K562 (cell line): Measurements from ENCODE around the gene ZNF473. TPM values are rescaled to one million over a fixed set of nuclear protein-coding genes. Genes with fewer than 3 reads are reported as not detected.

Experiments used
- ATAC-seq: fragments of 200-7000 bp; cut with Tn5 transposase; 3 replicates; pipeline ENCODE4 v1.9.1; 2020; ENCODE audit warnings: moderate library complexity
- BruUV-seq: library from RNA; stranded (reverse); fragments of 400-500 nt; replicated peaks from 2 replicates; lab custom pipeline; 2021; lab: Mats Ljungman, UMichigan
- CTCF ChIA-PET: fragments of 300-600 bp; formaldehyde crosslinking; extraction: SDS; loops from one replicate; lab custom pipeline; 2021; ENCODE audit warnings: low intra/inter-chr PET ratio; lab: Yijun Ruan, JAX
- POLR2A ChIA-PET: fragments of 300-600, 350-650 bp; sonication (Branson Sonifier 250); formaldehyde crosslinking; extraction: SDS; loops from one replicate; lab custom pipeline; 2021; ENCODE audit warnings: antibody characterized with exemption, inconsistent platforms; lab: Yijun Ruan, JAX
- DNase-seq, 4 experiments: peaks; one replicate each; pipeline versions ENCODE4 v3.0.0 to v3.0.0-alpha.2; 2011 to 2018; ENCODE audit warnings: low spot score in 3 of 4, mixed read lengths in 3 of 4; ENCODE audit errors: extremely low read depth in 1 of 4
- FAIRE-seq: peaks from 2 replicates; lab custom pipeline; 2011; peaks lifted over from hg19 to GRCh38; lab: Jason Lieb, UNC
- H2AFZ ChIP-seq: 2 replicates; pipeline ENCODE4 v1.6.0; 2011; ENCODE audit warnings: low read depth, low read length, control low read depth, inconsistent platforms
- H3K27ac ChIP-seq: fragments of 200-600 bp; 3 replicates; pipeline ENCODE4 v1.8.0; 2011; ENCODE audit warnings: low read depth, mild to moderate bottlenecking, control low read depth, inconsistent platforms, low read length, moderate library complexity, mixed read lengths; ENCODE audit errors: extremely low read depth
- H3K27me3 ChIP-seq, 2 experiments: fragments of 300-600 bp in 1 of 2; 2 replicates in 1 of 2; 3 replicates in 1 of 2; pipeline versions ENCODE4 v1.6.0 to v1.8.0; 2011; ENCODE audit warnings: inconsistent platforms in 2 of 2, low read length in 2 of 2, mild to moderate bottlenecking in 1 of 2, mixed read lengths in 1 of 2, moderate library complexity in 1 of 2; ENCODE audit not compliant: control insufficient read depth in 2 of 2, insufficient read depth in 2 of 2
- H3K36me3 ChIP-seq: fragments of 300-600 bp; 3 replicates; pipeline ENCODE4 v1.8.0; 2011; ENCODE audit warnings: mild to moderate bottlenecking, low read length, inconsistent platforms; ENCODE audit not compliant: control insufficient read depth, insufficient read depth
- H3K4me1 ChIP-seq, 2 experiments: fragments of 200-600 bp in 1 of 2; replicated peaks in 1 of 2; 2 replicates in 1 of 2; 3 replicates in 1 of 2; pipeline versions ENCODE4 v1.5.1 to v1.8.0; 2011; ENCODE audit warnings: inconsistent platforms in 2 of 2, low read length in 2 of 2, mild to moderate bottlenecking in 1 of 2, mixed read lengths in 1 of 2, moderate library complexity in 1 of 2; ENCODE audit not compliant: control insufficient read depth in 2 of 2, insufficient read depth in 2 of 2
- H3K4me2 ChIP-seq: 2 replicates; pipeline ENCODE4 v1.6.1; 2011; ENCODE audit warnings: low read length, control low read depth, inconsistent platforms, mixed read lengths; ENCODE audit not compliant: insufficient read depth
- H3K4me3 ChIP-seq: fragments of 200-600 bp; sonication (generic), shearing (Covaris generic); 2 replicates; pipeline ENCODE4 v1.5.1; 2016; ENCODE audit warnings: control low read depth, inconsistent platforms
- H3K79me2 ChIP-seq: fragments of 200-600 bp; 3 replicates; pipeline ENCODE4 v1.8.0; 2011; ENCODE audit warnings: low read length, inconsistent platforms; ENCODE audit not compliant: control insufficient read depth, insufficient read depth
- H3K9ac ChIP-seq, 2 experiments: 2 replicates each; pipeline versions ENCODE4 v1.6.0 to v1.6.1; 2011; ENCODE audit warnings: low read depth in 2 of 2, low read length in 2 of 2, control low read depth in 1 of 2, inconsistent platforms in 1 of 2, mild to moderate bottlenecking in 1 of 2, mixed read lengths in 1 of 2; ENCODE audit not compliant: insufficient read depth in 1 of 2
- H3K9me1 ChIP-seq: one replicate; pipeline ENCODE4 v1.6.0; 2011; ENCODE audit warnings: inconsistent platforms, mild to moderate bottlenecking, low read length, moderate library complexity; ENCODE audit not compliant: control insufficient read depth, insufficient read depth
- H3K9me3 ChIP-seq: replicated peaks from 2 replicates; pipeline ENCODE4 v1.5.1; 2011; ENCODE audit warnings: low read depth, low read length, inconsistent platforms; ENCODE audit not compliant: control insufficient read depth, insufficient read depth
- H4K20me1 ChIP-seq: replicated peaks from 2 replicates; pipeline ENCODE4 v1.6.1; 2011; ENCODE audit warnings: low read length, inconsistent platforms, mixed read lengths; ENCODE audit not compliant: control insufficient read depth, insufficient read depth
- ARID4B ChIP-seq: sonication (generic); formaldehyde crosslinking; IDR thresholded peaks from 2 replicates; pipeline ENCODE4 v1.8.0; 2022; ENCODE audit warnings: mild to moderate bottlenecking, missing genetic modification reagents
- CBX1 ChIP-seq: sonication (generic); IDR thresholded peaks from 2 replicates; pipeline ENCODE4 v1.6.1; 2016; ENCODE audit warnings: antibody characterized with exemption, low read depth, mild to moderate bottlenecking
- CHD2 ChIP-seq: IDR thresholded peaks from 2 replicates; pipeline ENCODE4 v1.6.1; 2011; ENCODE audit warnings: low read depth, low read length
- FOXP1 ChIP-seq: sonication (generic); formaldehyde crosslinking; IDR thresholded peaks from 2 replicates; pipeline ENCODE4 v1.8.0; 2022; ENCODE audit warnings: mild to moderate bottlenecking, missing genetic modification reagents
- ILF3 ChIP-seq: fragments of 450-650 bp; IDR thresholded peaks from 2 replicates; pipeline ENCODE4 v1.6.1; 2018; ENCODE audit warnings: antibody characterized with exemption, mild to moderate bottlenecking, moderate library complexity, borderline replicate concordance
- KDM1A ChIP-seq, 2 experiments: fragments of 450-650 bp; IDR thresholded peaks; 2 replicates each; pipeline ENCODE4 v1.6.1; 2016; ENCODE audit warnings: mild to moderate bottlenecking in 2 of 2
- MCM3 ChIP-seq: fragments of 450-650 bp; IDR thresholded peaks from 2 replicates; pipeline ENCODE4 v1.6.1; 2016
- NFE2L1 ChIP-seq: fragments of 450-650 bp; IDR thresholded peaks from 2 replicates; pipeline ENCODE4 v1.6.1; 2016; ENCODE audit warnings: missing genetic modification characterization, low read depth, mild to moderate bottlenecking, missing compliant biosample characterization, moderate library complexity, borderline replicate concordance
- SMAD1 ChIP-seq: fragments of 150-350 bp; IDR thresholded peaks from 2 replicates; pipeline ENCODE4 v1.6.1; 2014; ENCODE audit warnings: low read length, low read depth; ENCODE audit not compliant: partially characterized antibody
- SPI1 ChIP-seq: IDR thresholded peaks from 2 replicates; pipeline ENCODE4 v1.6.1; 2011; ENCODE audit warnings: low read depth, low read length, control low read depth, borderline replicate concordance
- ZKSCAN8 ChIP-seq: fragments of 200-800 bp; sonication (Bioruptor generic); IDR thresholded peaks from 2 replicates; pipeline ENCODE4 v1.6.1; 2016; ENCODE audit warnings: missing genetic modification characterization, missing compliant biosample characterization
- ZNF197 ChIP-seq: fragments of 200-800 bp; sonication (Bioruptor generic); IDR thresholded peaks from 2 replicates; pipeline ENCODE4 v1.6.1; 2016; ENCODE audit warnings: low read depth, missing genetic modification characterization, missing compliant biosample characterization
- WGBS: fragments of 100-300 bp; shearing (Covaris generic); methylation state at CpG from one replicate; pipeline ENCODE4 v1.1.6; 2016; ENCODE audit warnings: low coverage, mixed read lengths; ENCODE audit not compliant: insufficient coverage; ENCODE audit errors: missing lambda C conversion rate; 5-methylcytosine and 5-hydroxymethylcytosine counted together
- in situ Hi-C: fragments of 300-500 bp; cut with MboI; formaldehyde crosslinking; loops from 4 replicates; pipeline ENCODE4 v1.15.0; 2018; ENCODE audit warnings: inconsistent platforms, mixed read lengths
- intact Hi-C: fragments of 100-400 bp; cut with micrococcal nuclease; formaldehyde crosslinking; loops from 2 replicates; pipeline ENCODE4 v1.14.2; 2022
- polyA plus RNA-seq, 8 experiments: library from polyadenylated mRNA; depleted of rRNA in 4 of 8; stranded (reverse) in 5 of 8; unstranded in 3 of 8; fragments of >200 nt; fragmentation: Nextera tagmentation in 2 of 8; fragmentation: Illumina TruSeq in 1 of 8; extraction: Ambion mirVana in 2 of 8; extraction: Trizol in 1 of 8; gene quantifications; 2 replicates each; pipeline versions ENCODE4 v1.2.1 to v1.2.3, GENCODE V29; 2011 to 2014; ENCODE audit warnings: inconsistent platforms in 1 of 8, missing spikeins in 1 of 8
- total RNA-seq, 7 experiments: library from RNA; depleted of rRNA in 6 of 7; stranded (reverse); fragments of >200 nt in 6 of 7; fragmentation: Illumina TruSeq in 2 of 7; extraction: Trizol in 2 of 7; gene quantifications; 2 replicates each; pipeline versions ENCODE4 v1.2.1 to v1.2.3, GENCODE V29; 2011 to 2021; ENCODE audit warnings: low replicate concordance in 1 of 7

Gene ZNF473
- total and polyA plus RNA-seq, 9 of the 15 experiments (the other 6 are each of a cell fraction or from before 2014, with no cell fraction given), result 8.2 to 34.0 (median 28.5) TPM

- TF ChIP-seq ARID4B (CRISPR knock-in tag), result no peak
- TF ChIP-seq KDM1A (IDR thresholded peaks at IDR 0.05), result no peak
Observed at GRCh38 chr19:49977076-49977475, 48.7 kb upstream of the ZNF473 start (continued).

GRCh38 chr19:49977881-49978280 is 47.9 kb upstream of the ZNF473 start:
- Histone ChIP-seq H3K9ac (peak overlapping the region in 1 of 2 experiments; percentile 45; a peak in 1 of 4 replicates), H3K36me3 (peaks cover 2% of the 10 kb centered on the region; the same call in 1 of the 3 replicates), H3K4me2 (no peak overlapping the region), H3K79me2 (no peaks in the 10 kb centered on the region), H3K9me3 (no peaks in the 10 kb centered on the region), H3K27me3 (no peaks in the 10 kb centered on the region; a peak in 1 of 5 replicates), H3K4me3 (no peak overlapping the region), H2AFZ (no peak overlapping the region), H4K20me1 (no peaks in the 10 kb centered on the region), H3K27ac (no peak overlapping the region), H3K4me1 (peaks cover 13 to 26% of the 10 kb centered on the region in 2 experiments; a peak in 4 of 5 replicates), H3K9me1 (peaks cover 5% of the 10 kb centered on the region)
- 69% methylated on average over 16 of the region's 18 CpGs for WGBS
- intact Hi-C loops, result no loop called here
- ChIA-PET POLR2A (interaction anchor here (0.6 to 1.4 kb wide), 4 partner anchors 10 to 35 kb away, joined by 3 read pairs; no protein-coding TSS in a partner anchor), CTCF (no interaction called here)
- DNase-seq, result no peak
- no peak for ATAC-seq
- in situ Hi-C loops, result loop anchor here (5.0 kb wide), 1 partner anchor 41 kb away; no protein-coding TSS in a partner anchor
- no peak for FAIRE-seq
- BruUV-seq, result no TSS peak
- TF ChIP-seq NFE2L1 (no peak), ILF3 (no peak), SPI1 (no peak), CBX1 (no peak), CHD2 (no peak), MCM3 (no peak), ZKSCAN8 (CRISPR knock-in tag) (no peak), ZNF197 (CRISPR knock-in tag) (no peak), FOXP1 (no peak), SMAD1 (no peak)
